Glomerular endothelial cell (primary cell): ENCODE measurements around the gene LHFPL5. TPM values are rescaled to one million over a fixed set of nuclear protein-coding genes. Genes with fewer than 3 reads are reported as not detected.

ENCODE experiments used
- DNase-seq: peaks from one replicate; pipeline ENCODE4 v3.0.0-alpha.2; 2011; ENCODE audit warnings: low read depth, low spot score; ENCODE audit errors: extremely low read depth
- total RNA-seq: library from RNA; depleted of rRNA; stranded (reverse); fragments of >200 nt; gene quantifications from 2 replicates; pipeline ENCODE4 v1.2.3, GENCODE V29; 2015

LHFPL5 gene
- total RNA-seq, 1 donor from 2014 or later: not detected

DNA sequence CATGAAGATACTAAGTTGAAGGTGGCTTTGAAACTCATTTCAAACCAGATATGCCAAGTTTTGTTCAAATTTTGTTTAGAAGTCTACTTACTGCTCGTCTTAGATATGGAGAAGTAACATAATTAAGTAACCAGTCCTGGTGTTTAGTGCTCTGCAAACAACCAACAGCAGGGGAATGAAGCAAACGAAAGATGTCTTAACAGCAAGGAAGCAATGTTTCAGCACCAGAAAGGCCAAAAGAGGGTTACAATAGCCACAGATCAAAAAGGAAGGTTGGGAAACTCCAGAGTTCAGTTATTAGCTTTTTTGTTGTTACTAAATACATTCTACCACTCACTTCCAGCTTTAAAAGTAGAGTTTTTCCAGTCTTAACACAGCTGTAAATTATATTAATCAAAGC is 45.1 kb downstream of the LHFPL5 start:
- no peak for DNase-seq

DNA sequence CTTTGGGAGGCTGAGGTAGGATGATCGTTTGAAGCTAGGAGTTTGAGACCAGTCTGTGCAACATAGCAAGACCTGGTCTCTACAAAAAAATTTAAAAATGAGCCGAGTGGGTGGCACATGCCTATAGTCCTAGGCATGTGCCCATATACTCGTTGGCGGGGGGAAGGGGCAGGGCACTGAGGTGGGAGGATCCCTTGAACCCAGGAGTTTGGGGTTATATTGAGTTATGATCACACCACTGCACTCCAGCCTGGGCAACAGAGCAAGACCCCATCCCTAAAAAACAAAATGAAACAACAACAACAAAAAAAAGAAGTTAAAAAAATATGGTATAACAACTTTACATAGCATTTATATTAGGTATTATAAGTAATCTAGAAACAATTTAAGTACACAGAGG is 47.8 kb downstream of the LHFPL5 start:
- DNase-seq: no peak

DNA sequence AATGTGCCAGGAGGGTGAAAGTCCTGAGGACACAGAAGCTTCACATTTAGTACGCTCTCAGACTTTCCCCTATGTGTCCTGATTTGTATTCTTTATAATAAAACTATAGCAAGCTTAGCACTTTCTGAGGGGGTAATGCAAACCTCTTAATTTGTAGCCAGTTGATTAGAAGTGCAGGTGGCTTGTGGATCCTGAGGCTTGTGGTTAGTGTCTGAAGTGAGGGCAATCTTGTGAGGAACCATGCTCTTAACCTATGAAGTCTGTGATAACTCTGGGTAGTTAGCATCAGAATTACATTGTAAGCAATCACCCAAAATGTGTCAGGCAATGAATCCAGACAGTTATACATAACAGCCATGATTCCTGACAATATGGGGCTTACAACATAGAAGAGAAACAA is 51.1 kb downstream of the LHFPL5 start:
- DNase-seq: no peak

DNA sequence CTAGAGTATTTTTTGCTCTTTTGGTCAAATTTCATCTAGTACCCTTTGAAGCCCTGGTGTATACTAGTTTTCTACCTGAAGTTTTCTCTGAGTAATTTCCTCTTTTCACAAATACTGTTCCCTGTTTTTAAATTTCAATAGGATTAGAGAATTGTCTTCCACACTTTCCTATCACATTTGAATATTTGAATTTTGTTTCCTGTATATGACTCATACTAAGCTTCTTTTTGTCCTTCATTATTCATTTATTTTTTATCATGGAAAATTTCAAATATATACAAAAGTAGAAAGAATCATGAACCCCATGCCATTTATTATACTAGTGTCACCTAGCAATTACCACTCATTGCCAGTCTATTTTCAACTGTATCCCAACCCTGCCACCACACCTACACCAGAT is 52.7 kb downstream of the LHFPL5 start:
- no peak for DNase-seq

DNA sequence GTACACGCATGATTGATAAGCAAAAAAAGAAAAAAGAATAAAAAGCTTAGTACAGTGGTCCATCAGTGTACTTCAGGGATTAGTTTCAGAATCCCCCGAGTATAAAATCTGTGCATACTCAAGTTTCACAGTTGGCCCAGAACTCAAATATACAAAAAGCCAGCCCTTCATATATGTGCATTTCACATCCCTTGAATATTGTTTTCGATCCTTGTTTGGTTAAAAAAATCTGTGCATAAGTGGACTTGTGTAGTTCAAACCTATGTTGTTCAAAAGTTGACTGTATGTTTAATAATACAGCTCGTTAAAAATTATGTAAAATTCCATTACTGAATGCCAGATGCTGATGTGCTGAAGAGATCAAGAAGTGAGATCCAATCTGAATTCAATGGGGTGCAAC is 54.2 kb downstream of the LHFPL5 start:
- no peak for DNase-seq

Other genes starting within 250 kb of the LHFPL5 start
- gene FKBP5, start 116.4 kb upstream of the LHFPL5 start, total RNA-seq: 22.5 and 22.9 TPM in 2 replicates
- not detected in 2 replicates for gene ARMC12, start 68.3 kb upstream of the LHFPL5 start, total RNA-seq
- not detected in 2 replicates for gene CLPSL2, start 28.8 kb upstream of the LHFPL5 start, total RNA-seq
- not detected in 2 replicates for gene CLPSL1, start 24.3 kb upstream of the LHFPL5 start, total RNA-seq
- not detected in 2 replicates for gene CLPS, start 8.0 kb upstream of the LHFPL5 start, total RNA-seq
- 61.3 and 64.0 TPM in 2 replicates for gene SRPK1, start 115.7 kb downstream of the LHFPL5 start, total RNA-seq
- not detected in 2 replicates for gene SLC26A8, start 219.3 kb downstream of the LHFPL5 start, total RNA-seq
- gene MAPK14, start 222.5 kb downstream of the LHFPL5 start, total RNA-seq: 32.5 and 46.1 TPM in 2 replicates